ENCODE results near the gene ZNF586.

ZNF586 gene

DNA sequence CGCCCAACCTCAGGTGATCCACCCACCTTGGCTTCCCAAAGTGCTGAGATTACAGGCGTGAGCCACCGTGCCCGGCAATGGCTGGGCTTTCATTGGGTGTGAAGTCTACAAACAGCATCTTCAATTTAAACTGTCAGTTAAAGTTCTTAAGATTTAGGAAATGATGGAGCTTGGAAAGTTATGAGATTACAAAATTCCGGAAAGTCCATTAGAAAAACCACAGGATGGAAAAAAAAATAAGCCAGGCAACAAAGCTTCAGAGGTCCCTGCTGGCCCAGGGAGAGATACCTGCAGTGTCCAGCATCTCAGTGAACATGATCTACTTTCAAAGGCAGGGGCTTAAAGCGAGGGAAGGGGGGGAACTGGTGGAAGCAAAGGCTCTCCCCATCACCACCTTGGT lies 56.0 kb downstream of the ZNF586 start:
- no peak for DNase-seq

DNA sequence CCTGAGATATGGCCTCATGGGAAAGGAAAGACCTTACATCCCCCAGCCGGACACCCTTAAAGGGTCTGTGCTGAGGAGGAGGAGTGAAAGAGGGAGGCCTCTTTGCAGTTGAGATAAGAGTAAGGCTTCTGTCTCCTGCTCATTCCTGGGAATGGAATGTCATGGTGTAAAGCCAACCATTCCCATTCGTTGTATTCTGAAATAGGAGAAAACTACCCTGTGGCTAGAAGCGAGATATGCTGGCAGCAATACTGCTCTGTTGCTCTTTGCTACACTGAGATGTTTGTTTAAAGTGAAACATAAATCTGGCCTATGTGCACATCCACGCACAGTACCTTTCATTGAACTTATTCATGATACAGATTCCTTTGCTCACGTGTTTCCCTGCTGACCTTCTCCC lies 59.8 kb downstream of the ZNF586 start:
- DNase-seq, result no peak

DNA sequence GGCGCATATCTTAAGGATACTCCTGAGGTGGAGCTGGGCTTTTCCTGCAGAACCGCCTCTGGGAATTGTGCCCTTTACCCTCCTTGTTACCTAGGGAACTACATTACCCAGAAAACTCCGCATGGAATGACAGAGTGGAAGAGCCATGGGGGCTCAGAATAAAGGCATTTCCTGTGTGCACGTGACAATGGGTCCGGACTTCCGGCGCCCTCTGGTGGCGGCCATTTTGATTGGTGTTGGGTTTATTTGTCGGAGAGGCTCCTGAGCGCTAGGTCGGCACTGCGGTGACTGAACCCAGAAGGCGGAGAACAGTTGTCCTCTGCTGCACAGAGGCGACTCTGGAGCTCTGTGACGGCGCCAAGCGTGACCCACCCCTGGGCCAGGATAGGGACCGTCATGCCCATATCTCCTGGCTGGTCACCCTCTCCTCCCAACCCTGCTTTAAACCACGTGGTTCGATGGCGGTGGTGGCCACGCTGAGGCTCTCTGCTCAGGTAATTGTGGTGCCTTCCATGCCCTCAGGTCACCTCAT lies 60.7 kb downstream of the ZNF586 start, which contains the start of gene ZNF587B:
TSS of gene ZNF587B (plus strand) at position 229 of the 532 bp plus-strand sequence. CDS start at position 459, 230 bp downstream.
- peak; percentile 51 for DNase-seq
